ENCODE results near the gene THUMPD2. TPM values are rescaled to one million over a fixed set of nuclear protein-coding genes. Genes with fewer than 3 reads are reported as not detected.

THUMPD2 gene
- polyA plus RNA-seq, 1 donor from 2014 or later = 24.7 TPM

GRCh38 chr2:39755466-39755865 is 23.6 kb downstream of the THUMPD2 start:
- no peak overlapping the region for H2AFZ ChIP-seq (ENCODE audit: low read depth, low read length)
- H3K27ac ChIP-seq (ENCODE audit: low read length) = no peak overlapping the region
- no peak overlapping the region for H3K4me2 ChIP-seq (ENCODE audit: low read length)
- no peaks in the 10 kb centered on the region for H3F3A ChIP-seq (ENCODE audit: insufficient read depth, low read length, poor library complexity, severe bottlenecking)
- no peaks in the 10 kb centered on the region for H4K20me1 ChIP-seq (ENCODE audit: insufficient read depth)
- no peak for TF ChIP-seq MXI1 (conservative IDR thresholded peaks at IDR 0.05; ENCODE audit: poor library complexity, severe bottlenecking)
- no peak for TF ChIP-seq SMC3 (conservative IDR thresholded peaks at IDR 0.05; ENCODE audit: poor library complexity)
- no peak for TF ChIP-seq EP300 (conservative IDR thresholded peaks at IDR 0.05; ENCODE audit: poor library complexity, severe bottlenecking)
- TF ChIP-seq REST (IDR thresholded peaks at IDR 0.05; ENCODE audit: borderline replicate concordance) = no peak
- no peak for TF ChIP-seq POLR2AphosphoS5 (IDR thresholded peaks at IDR 0.05)
- no peak for TF ChIP-seq EZH2 (IDR thresholded peaks at IDR 0.05; ENCODE audit: borderline replicate concordance, insufficient read depth, low read length, poor library complexity, severe bottlenecking)
- TF ChIP-seq TAF1 (IDR thresholded peaks at IDR 0.05; ENCODE audit: low read depth) = no peak
- TF ChIP-seq CTCF (IDR thresholded peaks at IDR 0.05; ENCODE audit: poor library complexity, severe bottlenecking) = no peak
- TF ChIP-seq RAD21 (conservative IDR thresholded peaks at IDR 0.05) = no peak
- no peaks in the 10 kb centered on the region for H3K79me2 ChIP-seq (replicated peaks; ENCODE audit: insufficient read depth, low read length)
- no peak overlapping the region for H3K9ac ChIP-seq (ENCODE audit: low read length)
- no peak overlapping the region for H3K4me3 ChIP-seq (ENCODE audit: low read length)
- H3K9me3 ChIP-seq (ENCODE audit: low read length) = no peaks in the 10 kb centered on the region
- H3K9me2 ChIP-seq (ENCODE audit: insufficient read depth, low read length) = no peaks in the 10 kb centered on the region
- no peaks in the 10 kb centered on the region for H3K27me3 ChIP-seq (ENCODE audit: insufficient read depth, low read depth, low read length)
- H3K36me3 ChIP-seq (ENCODE audit: insufficient read depth, low read length) = peaks cover 6% of the 10 kb centered on the region

GRCh38 chr2:39743269-39743776 is 35.7 kb downstream of the THUMPD2 start:
- Histone ChIP-seq H3K27ac (ENCODE audit: low read length) (no peak overlapping the region), H3K79me2 (replicated peaks; ENCODE audit: insufficient read depth, low read length) (no peaks in the 10 kb centered on the region), H3K9me2 (ENCODE audit: insufficient read depth, low read length) (no peaks in the 10 kb centered on the region), H3K27me3 (ENCODE audit: insufficient read depth, low read depth, low read length) (no peaks in the 10 kb centered on the region), H3F3A (ENCODE audit: insufficient read depth, low read length, poor library complexity, severe bottlenecking) (no peaks in the 10 kb centered on the region), H3K4me2 (ENCODE audit: low read length) (no peak overlapping the region), H3K36me3 (ENCODE audit: insufficient read depth, low read length) (no peaks in the 10 kb centered on the region), H3K9me3 (ENCODE audit: low read length) (no peaks in the 10 kb centered on the region), H2AFZ (ENCODE audit: low read depth, low read length) (no peak overlapping the region), H4K20me1 (ENCODE audit: insufficient read depth) (no peaks in the 10 kb centered on the region), H3K4me3 (ENCODE audit: low read length) (no peak overlapping the region), H3K9ac (ENCODE audit: low read length) (no peak overlapping the region)
- no peak for TF ChIP-seq TAF1 (IDR thresholded peaks at IDR 0.05; ENCODE audit: low read depth)
- TF ChIP-seq REST (IDR thresholded peaks at IDR 0.05; ENCODE audit: borderline replicate concordance) = no peak
- no peak for TF ChIP-seq CTCF (IDR thresholded peaks at IDR 0.05; ENCODE audit: poor library complexity, severe bottlenecking)
- no peak for TF ChIP-seq RAD21 (conservative IDR thresholded peaks at IDR 0.05)
- no peak for TF ChIP-seq EZH2 (IDR thresholded peaks at IDR 0.05; ENCODE audit: borderline replicate concordance, insufficient read depth, low read length, poor library complexity, severe bottlenecking)
- no peak for TF ChIP-seq EP300 (conservative IDR thresholded peaks at IDR 0.05; ENCODE audit: poor library complexity, severe bottlenecking)
- TF ChIP-seq MXI1 (conservative IDR thresholded peaks at IDR 0.05; ENCODE audit: poor library complexity, severe bottlenecking) = no peak
- TF ChIP-seq SMC3 (conservative IDR thresholded peaks at IDR 0.05; ENCODE audit: poor library complexity) = no peak

All from neural cell (in vitro differentiated cells).